Testis (tissue), 3 donors: ENCODE data around the gene UGT3A2. TPM values are rescaled to one million over a fixed set of nuclear protein-coding genes. Genes with fewer than 3 reads are reported as not detected.
A peak's percentile ranks its signal among the peaks of the same experiment; 100 is the strongest.

Source experiments
- DNase-seq: peaks from one replicate; pipeline ENCODE4 v3.0.0-alpha.2; 2019
- H3K27ac ChIP-seq, 2 donors: fragments of 200-600 bp; sonication (generic); one replicate each; pipeline ENCODE4 v1.5.1; 2019
- H3K27me3 ChIP-seq: fragments of 200-600 bp; sonication (generic); one replicate; pipeline ENCODE4 v1.5.1; 2019
- H3K36me3 ChIP-seq: fragments of 200-600 bp; sonication (generic); one replicate; pipeline ENCODE4 v1.5.1; 2017; ENCODE audit warnings: low read depth; ENCODE audit errors: missing control alignments
- H3K4me1 ChIP-seq: fragments of 200-600 bp; sonication (generic); one replicate; pipeline ENCODE4 v1.5.1; 2019
- H3K4me3 ChIP-seq, 2 donors: fragments of 200-600 bp; sonication (generic); one replicate each; pipeline ENCODE4 v1.5.1; 2017 to 2019
- H3K9me3 ChIP-seq: fragments of 200-600 bp; sonication (generic); one replicate; pipeline ENCODE4 v1.5.1; 2017
- CTCF ChIP-seq, 3 experiments: fragments of 450-650 bp in 2 of 3; fragments of 200-600 bp in 1 of 3; sonication (generic) in 1 of 3; IDR thresholded peaks; one replicate each; pipeline ENCODE4 v1.5.1; 2016 to 2019; ENCODE audit warnings: antibody characterized with exemption in 3 of 3, mild to moderate bottlenecking in 2 of 3, moderate library complexity in 1 of 3
- POLR2A ChIP-seq: fragments of 450-650 bp; IDR thresholded peaks from one replicate; pipeline ENCODE4 v1.6.1; 2017; ENCODE audit warnings: antibody characterized with exemption, mild to moderate bottlenecking, moderate library complexity
- WGBS, 2 donors: methylation state at CpG; one replicate each; pipeline ENCODE4 v1.1.5; 2018; 5-methylcytosine and 5-hydroxymethylcytosine counted together
- intact Hi-C: fragments of 100-400 bp; cut with DNase I; formaldehyde crosslinking; loops from one replicate; pipeline ENCODE4 v1.15.1; 2023; ENCODE audit warnings: low total_unique reads
- polyA plus RNA-seq: library from polyadenylated mRNA; stranded (reverse); fragments of 350-450 nt; fragmentation: Illumina TruSeq; extraction: RNeasy Lipid Tissue Mini Kit (QIAGEN cat#74804); gene quantifications from one replicate; pipeline ENCODE4 v1.2.3, GENCODE V29; 2014; ENCODE audit warnings: low read depth, low replicate concordance; ENCODE audit not compliant: insufficient read depth
- total RNA-seq, 2 donors: library from RNA; depleted of rRNA; stranded (reverse); fragments of >200 nt; gene quantifications; one replicate each; pipeline ENCODE4 v1.2.3, GENCODE V29; 2016

Gene UGT3A2
- total and polyA plus RNA-seq, 3 donors from 2014 or later: 6.9 to 14.9 (median 10.8) TPM

- H3K9me3 ChIP-seq: no peaks in the 10 kb centered on the region
- DNase-seq: peak; percentile 57
- intact Hi-C loops: no loop called here
- no peaks in the 10 kb centered on the region for H3K27me3 ChIP-seq
- H3K36me3 ChIP-seq: no peaks in the 10 kb centered on the region
- H3K27ac ChIP-seq: peak overlapping the region in 1 of 2 donors; percentile 46
- WGBS, 2 donors: 52 to 74% methylated on average over 5 of the region's 5 CpGs
- no peak overlapping the region for H3K4me3 ChIP-seq
- TF ChIP-seq CTCF (IDR thresholded peaks at IDR 0.05) (no peak), POLR2A (no peak)
- peaks cover 10% of the 10 kb centered on the region for H3K4me1 ChIP-seq
These were observed 10.7 kb downstream of the UGT3A2 start for GRCh38 chr5:36055984-36056383.

- Histone ChIP-seq H3K27ac (no peak overlapping the region), H3K27me3 (no peaks in the 10 kb centered on the region), H3K36me3 (no peaks in the 10 kb centered on the region), H3K9me3 (no peaks in the 10 kb centered on the region), H3K4me3 (no peak overlapping the region), H3K4me1 (peaks cover 5% of the 10 kb centered on the region)
- intact Hi-C loops: no loop called here
- TF ChIP-seq POLR2A (no peak), CTCF (IDR thresholded peaks at IDR 0.05) (no peak)
- WGBS, 2 donors: 92 to 93% methylated on average over 3 of the region's 3 CpGs
- DNase-seq: no peak
These were observed 12.0 kb downstream of the UGT3A2 start for GRCh38 chr5:36054647-36055046.

- no peaks in the 10 kb centered on the region for H3K36me3 ChIP-seq
- no peak for DNase-seq
- H3K9me3 ChIP-seq: no peaks in the 10 kb centered on the region
- H3K27ac ChIP-seq: no peak overlapping the region
- intact Hi-C loops: no loop called here
- no peaks in the 10 kb centered on the region for H3K4me1 ChIP-seq
- TF ChIP-seq POLR2A (no peak), CTCF (IDR thresholded peaks at IDR 0.05) (no peak)
- H3K4me3 ChIP-seq: no peak overlapping the region
- H3K27me3 ChIP-seq: no peaks in the 10 kb centered on the region
These were observed 14.1 kb downstream of the UGT3A2 start for GRCh38 chr5:36052538-36052937.

GRCh38 chr5:36049949-36050348 is 16.7 kb downstream of the UGT3A2 start:
- H3K9me3 ChIP-seq: no peaks in the 10 kb centered on the region
- TF ChIP-seq CTCF (IDR thresholded peaks at IDR 0.05): no peak
- TF ChIP-seq POLR2A: no peak
- H3K4me1 ChIP-seq: no peaks in the 10 kb centered on the region
- no peak for DNase-seq
- intact Hi-C loops: no loop called here
- 69 to 78% methylated on average over 4 of the region's 4 CpGs for WGBS, 2 donors
- no peaks in the 10 kb centered on the region for H3K36me3 ChIP-seq
- H3K4me3 ChIP-seq: no peak overlapping the region
- H3K27me3 ChIP-seq: no peaks in the 10 kb centered on the region
- H3K27ac ChIP-seq: no peak overlapping the region

- no peak for DNase-seq
- Histone ChIP-seq H3K4me1 (no peaks in the 10 kb centered on the region), H3K36me3 (no peaks in the 10 kb centered on the region), H3K27me3 (no peaks in the 10 kb centered on the region), H3K4me3 (no peak overlapping the region), H3K9me3 (no peaks in the 10 kb centered on the region), H3K27ac (no peak overlapping the region)
- TF ChIP-seq CTCF (IDR thresholded peaks at IDR 0.05) (no peak), POLR2A (no peak)
- intact Hi-C loops: no loop called here
- WGBS, 2 donors: 74 to 82% methylated on average over 3 of the region's 3 CpGs
These were observed 19.1 kb downstream of the UGT3A2 start for GRCh38 chr5:36047384-36048160.
